Loucy (cell line): ENCODE results near the gene PTCH1.

Experiments
- H2AFZ ChIP-seq: fragments of 200-600 bp; sonication (generic); 2 replicates; pipeline ENCODE4 v1.6.0; 2016; ENCODE audit warnings: antibody characterized with exemption, mild to moderate bottlenecking, low read length, moderate library complexity
- H3F3A ChIP-seq: fragments of 200-600 bp; 2 replicates; pipeline ENCODE4 v1.6.0; 2016; ENCODE audit warnings: antibody characterized with exemption, low read depth, mild to moderate bottlenecking
- H3K27me3 ChIP-seq: fragments of 200-600 bp; sonication (generic); 2 replicates; pipeline ENCODE4 v1.6.1; 2014; ENCODE audit warnings: low read length, mild to moderate bottlenecking; ENCODE audit not compliant: insufficient read depth, poor library complexity, severe bottlenecking
- H3K36me3 ChIP-seq: fragments of 200-600 bp; sonication (generic); 2 replicates; pipeline ENCODE4 v1.6.1; 2016; ENCODE audit warnings: low read length; ENCODE audit not compliant: insufficient read depth
- H3K4me1 ChIP-seq: fragments of 200-600 bp; sonication (generic); 2 replicates; pipeline ENCODE4 v1.5.1; 2014; ENCODE audit warnings: low read length, mild to moderate bottlenecking; ENCODE audit not compliant: insufficient read depth, poor library complexity, severe bottlenecking
- H3K4me2 ChIP-seq: fragments of 200-600 bp; sonication (generic); 2 replicates; pipeline ENCODE4 v1.6.0; 2014; ENCODE audit warnings: antibody characterized with exemption, low read length, low read depth, mild to moderate bottlenecking; ENCODE audit not compliant: poor library complexity, severe bottlenecking
- H3K4me3 ChIP-seq: fragments of 200-600 bp; sonication (generic); 2 replicates; pipeline ENCODE4 v1.5.1; 2014; ENCODE audit warnings: low read length, mild to moderate bottlenecking, mixed read lengths; ENCODE audit not compliant: poor library complexity, severe bottlenecking
- H3K79me2 ChIP-seq: fragments of 200-600 bp; sonication (generic); 2 replicates; pipeline ENCODE4 v1.6.1; 2014; ENCODE audit warnings: low read length; ENCODE audit not compliant: insufficient read depth
- H3K9ac ChIP-seq: fragments of 200-600 bp; sonication (generic); 2 replicates; pipeline ENCODE4 v1.6.0; 2014; ENCODE audit warnings: mild to moderate bottlenecking, low read depth, low read length, moderate library complexity; ENCODE audit not compliant: poor library complexity, severe bottlenecking
- H3K9me2 ChIP-seq: fragments of 200-600 bp; sonication (generic); replicated peaks from 2 replicates; pipeline ENCODE4 v1.6.1; 2016; ENCODE audit warnings: low read depth, low read length, mixed read lengths
- H3K9me3 ChIP-seq: fragments of 200-600 bp; sonication (generic); 2 replicates; pipeline ENCODE4 v1.6.1; 2014; ENCODE audit warnings: mild to moderate bottlenecking, antibody characterized with exemption, low read length, low read depth; ENCODE audit not compliant: insufficient read depth
- H4K20me1 ChIP-seq: fragments of 200-600 bp; sonication (generic); 2 replicates; pipeline ENCODE4 v1.6.0; 2014; ENCODE audit warnings: antibody characterized with exemption, low read length, mild to moderate bottlenecking; ENCODE audit not compliant: insufficient read depth, poor library complexity, severe bottlenecking
- EZH2phosphoT487 ChIP-seq: fragments of 200-600 bp; IDR thresholded peaks from 2 replicates; pipeline ENCODE4 v1.6.1; 2018; ENCODE audit warnings: antibody characterized with exemption, mild to moderate bottlenecking, moderate library complexity, borderline replicate concordance
- TF ChIP-seq, protein P1 (sequence below): fragments of 200-600 bp; sonication (generic); conservative IDR thresholded peaks from 2 replicates; pipeline ENCODE4 v1.5.1; 2014; ENCODE audit warnings: mild to moderate bottlenecking, antibody characterized with exemption, low read length

The PTCH1 gene

DNA sequence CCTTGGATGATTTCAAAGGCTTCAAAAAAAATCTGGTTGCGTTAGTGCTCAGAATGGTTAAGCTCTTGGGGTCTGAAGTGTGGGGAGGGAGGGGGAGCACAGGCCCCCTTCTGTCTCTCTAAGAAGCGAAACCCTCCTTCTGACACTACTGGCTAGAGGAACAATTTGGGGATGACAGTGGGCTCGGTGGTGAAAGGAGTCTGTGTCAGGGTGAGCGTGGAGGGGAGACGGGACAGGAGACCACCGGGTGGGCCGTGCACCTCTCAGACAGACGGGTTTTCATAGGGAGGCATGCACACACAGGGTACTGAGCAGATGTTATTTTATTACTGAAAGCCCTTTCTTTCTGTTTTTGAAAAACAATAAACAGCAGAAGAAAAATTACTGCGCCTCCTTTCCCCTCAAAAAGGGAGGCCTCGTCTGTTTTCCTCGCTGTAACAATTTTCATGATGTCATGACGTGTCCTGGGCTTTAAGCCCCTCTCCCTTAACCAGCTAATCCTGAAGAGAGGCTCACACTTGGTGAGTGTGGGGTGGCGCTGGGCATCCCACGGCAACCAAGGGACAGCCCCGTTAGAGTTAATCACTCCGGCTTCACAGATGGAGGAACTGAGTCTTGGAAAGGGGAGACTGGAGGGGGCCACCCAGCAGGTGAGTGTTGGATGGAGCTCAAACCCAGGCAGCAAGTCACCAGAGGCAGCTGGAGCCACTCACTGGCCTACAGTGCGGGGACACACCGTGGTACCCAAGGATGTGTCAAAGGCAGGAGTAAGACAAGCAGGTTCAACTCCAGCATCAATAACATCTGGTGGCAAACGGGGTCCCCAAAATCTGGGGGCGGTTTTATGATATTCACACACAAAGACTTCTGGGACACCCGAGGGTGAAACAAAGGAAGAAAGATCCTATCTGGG lies 53.4 kb downstream of the PTCH1 start:
- Histone ChIP-seq H3K79me2 (no peaks in the 10 kb centered on the region), H3K27me3 (no peaks in the 10 kb centered on the region), H2AFZ (no peak overlapping the region; the same call in 1 of the 2 replicates), H3K4me1 (peaks cover 68% of the 10 kb centered on the region), H3K36me3 (no peaks in the 10 kb centered on the region), H3K9ac (peak overlapping the region; percentile 80), H3F3A (no peaks in the 10 kb centered on the region), H3K4me2 (peak overlapping the region; percentile 83), H3K9me2 (no peaks in the 10 kb centered on the region), H4K20me1 (no peaks in the 10 kb centered on the region), H3K4me3 (peak overlapping the region; percentile 73), H3K9me3 (no peaks in the 10 kb centered on the region)
- no peak for TF ChIP-seq EZH2phosphoT487
- TF ChIP-seq, protein P1, sequence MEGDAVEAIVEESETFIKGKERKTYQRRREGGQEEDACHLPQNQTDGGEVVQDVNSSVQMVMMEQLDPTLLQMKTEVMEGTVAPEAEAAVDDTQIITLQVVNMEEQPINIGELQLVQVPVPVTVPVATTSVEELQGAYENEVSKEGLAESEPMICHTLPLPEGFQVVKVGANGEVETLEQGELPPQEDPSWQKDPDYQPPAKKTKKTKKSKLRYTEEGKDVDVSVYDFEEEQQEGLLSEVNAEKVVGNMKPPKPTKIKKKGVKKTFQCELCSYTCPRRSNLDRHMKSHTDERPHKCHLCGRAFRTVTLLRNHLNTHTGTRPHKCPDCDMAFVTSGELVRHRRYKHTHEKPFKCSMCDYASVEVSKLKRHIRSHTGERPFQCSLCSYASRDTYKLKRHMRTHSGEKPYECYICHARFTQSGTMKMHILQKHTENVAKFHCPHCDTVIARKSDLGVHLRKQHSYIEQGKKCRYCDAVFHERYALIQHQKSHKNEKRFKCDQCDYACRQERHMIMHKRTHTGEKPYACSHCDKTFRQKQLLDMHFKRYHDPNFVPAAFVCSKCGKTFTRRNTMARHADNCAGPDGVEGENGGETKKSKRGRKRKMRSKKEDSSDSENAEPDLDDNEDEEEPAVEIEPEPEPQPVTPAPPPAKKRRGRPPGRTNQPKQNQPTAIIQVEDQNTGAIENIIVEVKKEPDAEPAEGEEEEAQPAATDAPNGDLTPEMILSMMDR: no peak

DNA sequence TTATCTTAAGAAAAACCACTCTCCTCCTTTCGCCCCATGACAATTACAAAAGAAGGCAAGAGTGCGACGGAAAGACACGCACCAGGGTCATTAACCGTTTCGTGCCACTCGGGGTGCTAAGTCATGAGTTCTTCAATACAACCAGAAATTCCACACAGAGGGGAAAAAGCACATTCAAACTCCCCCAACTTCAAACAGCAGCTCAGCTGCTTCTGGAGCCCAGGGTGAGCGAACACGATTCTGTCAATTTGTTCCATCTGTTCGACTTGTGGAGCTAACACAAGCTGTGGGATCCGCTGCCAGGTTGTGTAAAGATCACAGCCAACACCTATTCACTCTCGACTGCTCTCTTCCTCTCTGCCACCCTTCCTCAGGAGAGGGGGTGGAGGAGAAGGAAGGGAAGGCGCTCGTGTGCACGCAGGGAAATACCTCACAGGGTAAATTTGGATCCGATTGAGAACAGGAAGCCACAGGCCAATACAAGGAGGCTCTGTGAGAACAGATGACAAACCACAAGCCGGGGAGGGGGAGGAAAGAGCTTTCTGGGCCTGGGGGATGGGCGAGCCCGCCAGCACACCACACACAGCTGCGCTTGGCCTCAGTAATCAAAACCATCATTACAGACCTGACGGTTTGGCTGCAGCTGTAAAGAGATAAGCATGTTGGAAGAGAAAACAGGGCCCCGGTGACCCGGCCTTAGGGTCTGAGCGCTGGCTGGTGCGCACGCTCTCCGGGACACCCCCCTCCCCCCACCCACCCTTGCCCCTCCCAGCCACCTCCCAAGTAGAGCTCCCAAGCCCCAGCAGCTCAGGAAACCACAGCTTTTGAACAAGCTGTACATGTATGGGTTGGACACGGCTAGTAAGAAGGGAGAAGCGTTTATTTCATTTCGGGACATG lies 54.3 kb downstream of the PTCH1 start:
- no peaks in the 10 kb centered on the region for H4K20me1 ChIP-seq
- no peaks in the 10 kb centered on the region for H3K79me2 ChIP-seq
- peaks cover 75% of the 10 kb centered on the region for H3K4me1 ChIP-seq
- no peaks in the 10 kb centered on the region for H3K9me3 ChIP-seq
- peak overlapping the region; percentile 83 for H3K4me2 ChIP-seq
- TF ChIP-seq EZH2phosphoT487: peak; percentile 78
- TF ChIP-seq, protein P1: no peak
- no peaks in the 10 kb centered on the region for H3K27me3 ChIP-seq
- H3F3A ChIP-seq: no peaks in the 10 kb centered on the region
- peak overlapping the region; percentile 80 for H3K9ac ChIP-seq
- no peaks in the 10 kb centered on the region for H3K9me2 ChIP-seq
- peak overlapping the region; percentile 73 for H3K4me3 ChIP-seq
- no peak overlapping the region; the same call in 1 of the 2 replicates for H2AFZ ChIP-seq
- no peaks in the 10 kb centered on the region for H3K36me3 ChIP-seq

DNA sequence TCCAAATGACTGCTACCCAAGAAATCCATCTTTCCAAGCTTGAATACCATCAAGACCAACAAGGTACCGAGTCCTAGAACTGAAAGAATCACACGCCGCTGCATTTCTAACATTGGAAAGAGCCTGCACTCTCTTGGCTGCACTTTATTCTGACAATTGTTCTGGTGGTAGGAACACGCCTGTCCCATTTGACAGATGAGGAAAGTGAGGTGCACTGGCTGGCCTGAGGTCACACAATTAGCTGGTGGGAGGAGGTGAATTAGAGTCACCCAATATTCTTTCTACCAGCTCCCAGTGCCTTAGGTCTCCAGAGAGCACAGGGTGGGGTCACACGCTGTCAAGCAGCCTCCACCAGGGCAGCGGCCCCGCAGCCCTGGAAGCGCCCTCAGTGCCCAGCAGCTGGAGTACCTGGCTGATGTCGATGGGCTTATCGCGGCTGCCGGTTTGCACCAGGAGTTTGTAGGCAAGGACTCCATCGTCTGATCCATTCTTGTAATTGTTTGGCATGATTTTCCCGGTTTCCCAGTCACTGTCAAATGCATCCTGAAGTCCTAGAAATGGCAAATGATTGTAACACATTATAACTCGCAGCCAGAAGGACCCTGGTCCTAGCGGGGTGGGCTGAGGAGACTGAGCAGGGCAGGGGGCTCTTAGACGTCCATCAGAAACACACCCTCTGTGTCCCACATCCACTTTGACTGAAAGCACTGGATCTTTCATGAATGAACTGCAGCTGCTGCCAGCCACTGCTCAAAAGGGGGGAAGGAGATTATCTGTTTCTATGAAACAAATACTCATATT lies 55.1 kb downstream of the PTCH1 start:
- H3K4me3 ChIP-seq: peak overlapping the region; percentile 65
- H3K4me2 ChIP-seq: peak overlapping the region; percentile 66
- peaks cover 75% of the 10 kb centered on the region for H3K4me1 ChIP-seq
- H3F3A ChIP-seq: no peaks in the 10 kb centered on the region
- no peaks in the 10 kb centered on the region for H3K79me2 ChIP-seq
- no peaks in the 10 kb centered on the region for H4K20me1 ChIP-seq
- no peaks in the 10 kb centered on the region for H3K36me3 ChIP-seq
- no peaks in the 10 kb centered on the region for H3K9me3 ChIP-seq
- no peaks in the 10 kb centered on the region for H3K27me3 ChIP-seq
- no peak overlapping the region for H2AFZ ChIP-seq
- H3K9ac ChIP-seq: peak overlapping the region; percentile 60
- TF ChIP-seq, protein P1: no peak
- TF ChIP-seq EZH2phosphoT487: no peak
- H3K9me2 ChIP-seq: no peaks in the 10 kb centered on the region
